Measurements from ENCODE around the gene VTA1. TPM values are rescaled to one million over a fixed set of nuclear protein-coding genes. Genes with fewer than 3 reads are reported as not detected.

VTA1 gene
- total and polyA plus RNA-seq, 2 of the 13 experiments (the other 11 are each of a cell fraction or from before 2014, with no cell fraction given): 70.7 to 89.1 TPM

DNA sequence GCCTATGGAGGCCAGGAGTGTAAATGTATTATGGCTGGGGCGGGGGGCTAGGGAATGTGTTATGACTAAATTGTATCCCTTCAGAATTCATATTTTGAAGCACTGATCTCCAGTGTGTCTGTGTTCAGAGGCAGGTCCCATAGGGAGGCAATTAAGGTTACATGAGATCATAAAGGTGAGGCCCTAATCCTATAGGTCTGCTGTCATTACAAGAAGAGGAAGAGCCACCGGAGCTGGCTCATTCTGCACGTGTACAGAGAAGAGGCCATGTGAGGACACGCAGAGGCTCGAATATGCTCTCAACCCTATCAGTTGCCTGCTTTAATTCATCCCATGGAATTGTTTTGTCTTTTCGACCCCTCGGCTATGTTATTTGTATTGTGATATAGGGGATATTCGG is 76.9 kb downstream of the VTA1 start:
- Histone ChIP-seq H3K9me3 (ENCODE audit: low read length) (no peaks in the 10 kb centered on the region), H3K27ac (ENCODE audit: extremely low read length, insufficient read depth, low read length) (no peak overlapping the region), H3K27me3 (ENCODE audit: control insufficient read depth in 1 of 2, insufficient read depth in 2 of 2, low read length in 2 of 2) (no peaks in the 10 kb centered on the region), H3K4me2 (ENCODE audit: low read depth, low read length) (no peak overlapping the region), H3K36me3 (replicated peaks in 1 of 2; ENCODE audit: control insufficient read depth in 1 of 2, insufficient read depth in 2 of 2, low read length in 2 of 2) (peaks cover 0 to 3% of the 10 kb centered on the region in 2 experiments; a peak in 1 of 5 replicates), H3K4me1 (ENCODE audit: insufficient read depth, low read length) (0 out of 2 replicates have a peak, but pooled peaks cover 8% of the 10 kb centered on the region), H3K79me2 (ENCODE audit: insufficient read depth, low read length) (no peaks in the 10 kb centered on the region), H4K20me1 (ENCODE audit: insufficient read depth, low read length) (no peaks in the 10 kb centered on the region), H2AFZ (ENCODE audit: low read length) (no peak overlapping the region), H3K4me3 (replicated peaks in 1 of 3; ENCODE audit: insufficient read depth in 1 of 3, low read depth in 2 of 3, low read length in 3 of 3) (no peak overlapping the region), H3K9ac (ENCODE audit: insufficient read depth, low read depth, low read length) (no peak overlapping the region)
- ATAC-seq (peak; percentile 34), DNase-seq (ENCODE audit: low spot score) (no peak), FAIRE-seq (no peak)
- TF ChIP-seq NFIC (IDR thresholded peaks at IDR 0.05; ENCODE audit: low read length) (no peak), ZFP36L2 (CRISPR knock-in tag; IDR thresholded peaks at IDR 0.05) (no peak), TAF1 (CRISPR knock-in tag; IDR thresholded peaks at IDR 0.05) (no peak), ZNF746 (CRISPR knock-in tag; IDR thresholded peaks at IDR 0.05) (no peak), ZNF44 (CRISPR knock-in tag; IDR thresholded peaks at IDR 0.05) (no peak), ZNF30 (CRISPR knock-in tag; IDR thresholded peaks at IDR 0.05) (no peak), KAT8 (CRISPR knock-in tag; IDR thresholded peaks at IDR 0.05) (no peak), BCL6 (CRISPR knock-in tag; IDR thresholded peaks at IDR 0.05) (no peak)
- TF ChIP-seq, protein P1, sequence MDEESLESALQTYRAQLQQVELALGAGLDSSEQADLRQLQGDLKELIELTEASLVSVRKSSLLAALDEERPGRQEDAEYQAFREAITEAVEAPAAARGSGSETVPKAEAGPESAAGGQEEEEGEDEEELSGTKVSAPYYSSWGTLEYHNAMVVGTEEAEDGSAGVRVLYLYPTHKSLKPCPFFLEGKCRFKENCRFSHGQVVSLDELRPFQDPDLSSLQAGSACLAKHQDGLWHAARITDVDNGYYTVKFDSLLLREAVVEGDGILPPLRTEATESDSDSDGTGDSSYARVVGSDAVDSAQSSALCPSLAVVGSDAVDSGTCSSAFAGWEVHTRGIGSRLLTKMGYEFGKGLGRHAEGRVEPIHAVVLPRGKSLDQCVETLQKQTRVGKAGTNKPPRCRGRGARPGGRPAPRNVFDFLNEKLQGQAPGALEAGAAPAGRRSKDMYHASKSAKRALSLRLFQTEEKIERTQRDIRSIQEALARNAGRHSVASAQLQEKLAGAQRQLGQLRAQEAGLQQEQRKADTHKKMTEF (CRISPR knock-in tag; IDR thresholded peaks at IDR 0.05): no peak
- TF ChIP-seq, protein P2, sequence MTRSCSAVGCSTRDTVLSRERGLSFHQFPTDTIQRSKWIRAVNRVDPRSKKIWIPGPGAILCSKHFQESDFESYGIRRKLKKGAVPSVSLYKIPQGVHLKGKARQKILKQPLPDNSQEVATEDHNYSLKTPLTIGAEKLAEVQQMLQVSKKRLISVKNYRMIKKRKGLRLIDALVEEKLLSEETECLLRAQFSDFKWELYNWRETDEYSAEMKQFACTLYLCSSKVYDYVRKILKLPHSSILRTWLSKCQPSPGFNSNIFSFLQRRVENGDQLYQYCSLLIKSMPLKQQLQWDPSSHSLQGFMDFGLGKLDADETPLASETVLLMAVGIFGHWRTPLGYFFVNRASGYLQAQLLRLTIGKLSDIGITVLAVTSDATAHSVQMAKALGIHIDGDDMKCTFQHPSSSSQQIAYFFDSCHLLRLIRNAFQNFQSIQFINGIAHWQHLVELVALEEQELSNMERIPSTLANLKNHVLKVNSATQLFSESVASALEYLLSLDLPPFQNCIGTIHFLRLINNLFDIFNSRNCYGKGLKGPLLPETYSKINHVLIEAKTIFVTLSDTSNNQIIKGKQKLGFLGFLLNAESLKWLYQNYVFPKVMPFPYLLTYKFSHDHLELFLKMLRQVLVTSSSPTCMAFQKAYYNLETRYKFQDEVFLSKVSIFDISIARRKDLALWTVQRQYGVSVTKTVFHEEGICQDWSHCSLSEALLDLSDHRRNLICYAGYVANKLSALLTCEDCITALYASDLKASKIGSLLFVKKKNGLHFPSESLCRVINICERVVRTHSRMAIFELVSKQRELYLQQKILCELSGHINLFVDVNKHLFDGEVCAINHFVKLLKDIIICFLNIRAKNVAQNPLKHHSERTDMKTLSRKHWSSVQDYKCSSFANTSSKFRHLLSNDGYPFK (CRISPR knock-in tag; IDR thresholded peaks at IDR 0.05; ENCODE audit: borderline replicate concordance): no peak
- in situ Hi-C loops (cut with HindIII; ENCODE audit: extremely low pct_ligation_motif_present, low pct_unique_long_range_greater_than_20kb): no loop called here
- 93% methylated on average over 8 of the region's 8 CpGs for WGBS (ENCODE audit: low lambda C conversion rate)
- ChIA-PET CTCF (ENCODE audit: low intra/inter-chr PET ratio, low total read pairs) (no interaction called here), POLR2A (no interaction called here)
- intact Hi-C loops (cut with micrococcal nuclease; ENCODE audit: unreplicated experiment): no loop called here
- no TSS peak for BruUV-seq (replicated peaks)

All from HepG2 (cell line).